Activated CD4-positive, alpha-beta T cell treated with anti-CD3 and anti-CD28 coated beads, Interleukin-2, Interleukin-4, amounts not matched to agents 100 ng/mL and 50 ng/mL, durations not matched to agents 16 hours and 8 hours (primary cell): ENCODE data around the gene WFS1.

ENCODE experiments used
- DNase-seq: peaks from one replicate; pipeline ENCODE4 v3.0.0-alpha.2; 2020; ENCODE audit warnings: low spot score

The WFS1 gene

GRCh38 chr4:6339818-6340445 lies 70.3 kb downstream of the WFS1 start:
- DNase-seq = no peak

DNA sequence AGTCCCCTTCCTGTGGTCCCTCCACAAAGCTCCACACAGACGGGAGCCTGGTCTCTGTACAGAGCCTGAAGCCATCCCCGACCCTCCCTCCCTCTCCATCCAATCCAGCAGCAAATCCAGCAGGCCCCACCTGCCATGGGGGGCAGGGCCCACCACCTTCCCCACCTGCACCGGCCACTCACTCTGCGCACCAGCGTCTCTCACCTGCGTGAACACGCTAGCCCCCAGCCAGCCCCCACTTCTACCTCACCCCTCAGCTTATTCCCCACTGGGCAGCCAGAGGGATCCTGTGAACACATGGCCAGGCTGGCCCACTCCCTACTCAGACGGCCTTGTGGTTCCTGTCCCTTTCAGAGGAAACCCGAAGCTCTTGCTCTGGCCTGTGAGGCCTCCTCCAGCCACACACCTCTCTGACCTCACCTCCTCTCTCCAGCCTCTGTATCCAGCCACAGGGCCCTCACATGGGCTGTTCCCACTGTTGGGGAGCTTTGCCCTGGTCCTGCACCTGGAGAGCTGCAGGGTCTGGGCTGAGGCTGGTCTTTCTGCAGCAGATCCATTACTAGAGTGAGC lies 70.9 kb downstream of the WFS1 start:
- no peak for DNase-seq

DNA sequence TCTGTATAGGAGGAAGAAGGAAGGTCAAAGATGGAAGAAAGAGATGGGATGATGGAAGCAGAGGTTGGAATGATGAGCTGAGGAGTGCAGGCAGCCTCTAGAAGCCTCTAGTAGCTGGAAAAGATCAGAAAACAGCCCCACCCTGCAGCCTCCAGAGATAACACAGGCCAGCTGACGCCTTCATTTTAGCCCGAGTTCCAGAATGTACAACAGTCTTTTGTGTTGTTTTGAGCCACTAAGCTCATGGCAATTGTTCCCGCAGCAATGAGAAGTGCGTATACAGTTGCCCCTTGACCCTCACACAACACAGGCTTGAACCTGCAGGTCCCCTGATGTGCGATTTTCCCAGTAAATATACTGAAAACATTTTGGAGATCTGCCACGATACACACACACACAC lies 72.0 kb downstream of the WFS1 start:
- DNase-seq = no peak

DNA sequence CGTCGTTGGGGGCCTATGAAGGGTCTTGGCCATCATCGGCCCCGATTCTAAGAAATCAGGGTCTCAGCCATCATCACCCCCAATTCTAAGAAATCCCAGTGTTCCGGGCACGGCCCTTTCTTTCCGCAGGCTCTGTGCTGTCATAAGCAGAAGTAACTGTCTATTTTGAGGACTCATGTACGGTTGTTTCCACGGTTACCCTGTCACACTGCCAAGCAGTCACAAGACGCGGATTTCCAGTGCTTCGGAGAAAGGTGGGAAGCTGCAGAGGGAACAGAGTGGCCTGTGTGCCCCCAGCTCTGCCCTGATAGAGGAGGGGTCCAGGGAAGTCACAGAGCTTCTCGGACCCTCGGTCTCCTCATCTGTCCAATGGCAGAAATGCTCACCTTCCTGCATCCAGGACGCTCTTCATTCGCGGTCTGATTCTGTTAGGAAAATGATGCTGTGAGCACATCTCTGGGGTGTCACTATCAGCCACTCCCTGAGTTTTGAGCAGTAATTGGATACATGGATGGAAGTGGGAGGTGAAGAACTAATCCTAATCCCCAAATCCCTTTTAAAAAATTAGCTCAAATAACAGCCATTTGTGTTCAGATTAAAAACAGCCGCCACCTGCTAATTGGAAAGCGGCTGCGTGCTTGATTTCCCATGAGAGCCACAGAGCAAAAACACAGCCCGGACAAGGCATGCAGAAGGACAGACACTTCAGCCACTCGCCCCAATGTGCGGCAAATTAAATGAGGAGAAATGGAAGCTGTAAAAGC lies 73.1 kb downstream of the WFS1 start:
- no peak for DNase-seq

DNA sequence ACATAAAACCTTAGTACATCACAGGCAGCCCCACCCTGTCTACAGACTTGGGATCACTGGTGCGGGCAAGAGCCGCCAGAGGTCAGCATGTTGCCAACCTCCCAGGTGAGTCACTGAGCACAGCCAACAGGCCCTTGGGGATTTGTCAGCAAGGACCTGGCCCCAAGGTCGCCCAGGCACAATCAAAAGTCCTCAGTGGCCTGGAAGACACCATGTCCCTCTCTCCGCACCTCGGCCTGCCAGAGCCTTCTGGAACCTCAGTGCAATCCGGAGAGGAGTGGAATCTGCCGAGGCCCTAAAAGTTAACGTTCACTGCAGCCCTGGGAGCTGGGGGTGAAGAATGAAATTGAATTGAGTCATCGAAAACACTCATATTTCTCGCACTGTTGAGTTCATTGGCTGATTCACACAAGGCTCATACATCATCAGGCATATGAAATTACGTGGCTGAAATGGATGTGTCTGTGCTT lies 74.3 kb downstream of the WFS1 start:
- no peak for DNase-seq

DNA sequence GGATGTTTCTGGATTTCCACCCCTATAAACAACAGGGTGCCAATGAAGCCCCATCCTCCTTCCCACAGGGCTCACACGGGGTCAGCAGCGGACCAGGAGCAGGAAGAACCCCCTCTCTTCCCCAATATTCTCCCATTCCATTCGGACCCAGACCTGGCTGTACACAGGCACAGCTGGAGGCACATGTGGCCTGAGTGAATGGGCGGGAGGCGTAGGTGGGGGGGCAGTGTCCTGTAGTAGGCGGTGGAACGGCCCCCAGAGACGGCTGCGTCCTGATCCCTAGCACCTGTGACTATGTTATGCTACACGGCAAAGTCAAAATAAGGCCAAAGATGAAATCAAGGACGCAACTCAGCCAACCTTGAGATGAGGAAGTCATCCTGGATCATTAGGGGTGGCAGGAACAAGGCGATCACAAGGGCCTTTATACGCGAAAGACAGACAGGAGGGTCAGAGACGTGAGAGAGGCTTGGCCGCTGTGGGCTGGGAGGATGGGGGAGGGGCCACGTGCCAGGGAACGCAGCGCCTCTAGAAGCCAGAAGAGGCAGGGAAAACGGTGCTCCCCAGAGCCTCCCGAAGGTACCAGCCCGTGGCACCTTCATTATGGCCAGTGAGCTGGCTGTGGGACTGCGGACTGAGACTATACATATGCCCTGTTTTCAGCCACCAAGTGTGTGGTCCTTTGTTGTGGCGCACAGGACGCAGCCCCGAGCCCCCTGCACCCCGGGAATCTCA lies 75.6 kb downstream of the WFS1 start:
- DNase-seq = no peak

GRCh38 chr4:6345866-6346265 lies 76.2 kb downstream of the WFS1 start:
- DNase-seq = no peak

- DNase-seq = no peak
Observed at GRCh38 chr4:6346373-6347110, 76.9 kb downstream of the WFS1 start.

DNA sequence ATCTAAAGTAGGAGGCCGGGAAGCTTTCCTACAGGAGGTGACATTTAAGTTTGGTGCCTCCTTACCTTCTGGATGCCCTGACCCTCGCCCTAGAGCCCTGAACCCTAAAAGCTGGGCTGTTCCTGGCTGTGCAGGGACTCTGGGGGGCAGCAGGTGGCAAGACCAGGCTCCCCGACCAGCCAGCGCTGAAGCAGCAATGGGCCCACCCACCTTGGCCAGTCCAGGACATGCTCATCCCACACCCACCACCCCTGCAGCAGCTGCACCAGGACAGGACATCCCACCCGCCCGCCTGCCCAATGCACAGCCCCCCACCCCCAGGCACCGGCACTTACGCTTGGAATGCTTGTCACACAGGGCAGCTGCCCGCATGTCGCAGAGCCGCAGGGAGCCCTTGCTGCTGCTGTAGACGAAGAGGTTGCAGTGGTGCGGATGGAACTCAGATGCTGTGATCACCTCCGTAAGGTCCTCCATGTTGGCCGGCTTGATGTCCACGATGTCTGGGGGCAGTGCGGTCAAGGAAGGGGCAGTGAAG lies 77.9 kb downstream of the WFS1 start:
- DNase-seq = no peak

GRCh38 chr4:6348408-6348807 lies 78.8 kb downstream of the WFS1 start:
- DNase-seq = no peak

DNA sequence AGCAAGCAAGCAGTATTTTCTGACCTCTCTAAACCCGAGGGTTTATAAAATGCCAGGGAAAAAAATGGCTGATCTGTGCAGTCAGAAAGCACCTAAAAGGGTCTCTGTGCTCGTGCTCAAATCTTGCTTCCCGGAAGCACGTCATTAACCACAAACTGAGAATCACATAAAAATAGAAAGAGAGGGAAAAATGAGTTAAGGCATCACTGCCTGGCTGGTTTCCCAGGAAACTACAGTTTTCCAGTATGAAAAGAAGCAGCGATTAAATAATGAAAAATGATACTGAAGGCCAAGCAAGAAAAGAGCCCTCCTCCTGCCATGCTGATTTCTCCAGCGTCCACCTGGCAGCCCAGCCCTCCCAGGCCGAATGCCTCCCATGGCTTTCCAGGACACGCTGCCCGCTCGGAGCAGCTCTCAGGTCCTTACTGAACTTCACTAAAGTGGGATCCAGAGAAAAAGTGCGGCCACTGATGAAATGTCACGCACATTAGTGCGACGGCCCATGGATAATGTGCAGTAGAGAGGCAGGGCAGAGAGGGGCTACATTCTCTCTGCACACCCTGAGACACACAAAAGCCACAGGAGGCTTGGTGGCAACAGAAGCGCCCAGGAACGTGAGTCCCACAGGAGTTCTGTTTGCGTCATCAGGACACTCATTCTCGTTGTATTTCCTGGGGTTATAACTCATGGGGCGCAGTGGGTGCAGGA lies 80.4 kb downstream of the WFS1 start:
- no peak for DNase-seq

GRCh38 chr4:6350646-6351045 lies 81.0 kb downstream of the WFS1 start:
- no peak for DNase-seq

DNA sequence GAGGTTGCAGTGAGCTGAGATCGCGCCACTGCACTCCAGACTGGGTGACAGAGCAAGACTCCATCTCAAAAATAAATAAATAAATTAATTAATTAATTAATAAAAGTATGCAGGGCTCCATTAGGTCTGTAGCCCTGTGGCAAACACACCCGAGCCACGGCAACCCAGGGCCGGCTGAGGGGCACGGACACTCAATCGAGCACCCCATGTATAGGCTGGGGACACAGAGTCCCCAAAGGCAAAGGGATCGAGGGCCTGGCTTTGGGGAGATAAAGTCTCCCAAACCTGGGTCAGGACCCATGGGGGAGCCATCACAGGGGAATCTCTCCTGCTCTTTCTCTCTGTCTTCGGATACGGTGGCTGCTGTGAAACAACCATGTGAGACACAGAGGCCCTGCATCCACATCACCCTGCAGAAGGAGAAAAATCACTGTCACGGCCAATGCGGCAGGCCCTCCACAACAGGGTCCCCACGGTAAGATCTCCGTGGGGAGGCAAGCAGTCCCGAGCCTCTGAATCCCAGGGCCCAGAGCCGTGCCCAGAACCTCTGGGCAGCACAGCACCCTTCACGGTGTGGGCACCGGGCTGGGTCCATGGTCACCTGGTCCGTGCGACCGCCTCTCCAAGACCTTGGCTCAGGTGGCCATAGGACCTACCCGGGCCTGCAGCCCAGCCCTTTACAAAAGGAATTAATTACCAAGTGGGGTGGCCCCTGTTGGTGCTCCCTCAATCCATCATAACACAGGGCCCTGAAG lies 81.8 kb downstream of the WFS1 start:
- DNase-seq = no peak

DNA sequence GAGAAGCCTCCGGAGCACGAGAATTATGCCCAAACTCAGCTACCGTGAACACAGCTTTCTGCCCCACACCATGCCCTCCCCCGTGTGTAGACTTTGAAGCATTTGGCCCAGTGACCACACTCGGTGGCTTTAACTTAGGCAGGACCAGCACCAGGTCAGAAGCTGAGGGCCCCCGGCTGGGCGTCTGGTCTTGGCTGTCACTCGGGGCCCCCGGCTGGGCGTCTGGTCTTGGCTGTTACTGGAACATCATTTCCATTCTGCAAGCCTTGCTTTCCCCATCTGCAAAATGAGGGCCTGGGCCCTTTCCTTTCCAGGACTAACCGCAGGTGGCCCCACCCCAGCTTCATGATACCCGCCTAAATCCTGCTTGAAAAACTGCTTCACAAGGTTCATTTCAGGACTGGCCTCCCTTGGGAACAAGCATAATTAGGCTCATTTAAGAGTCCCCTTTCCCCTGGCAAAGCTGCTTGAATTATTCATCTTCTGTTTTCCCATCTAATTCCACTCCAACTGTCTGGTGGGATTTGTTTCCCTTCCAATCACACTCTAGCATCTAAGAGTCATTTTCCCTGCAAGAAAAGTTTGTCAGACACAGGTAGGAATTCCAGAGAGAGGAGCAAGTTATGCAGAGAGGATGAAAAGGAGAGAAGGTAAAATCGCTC lies 82.5 kb downstream of the WFS1 start:
- DNase-seq = no peak
